Right atrium auricular region (tissue), 2 donors: Measurements from ENCODE around the gene SGSH. TPM values are rescaled to one million over a fixed set of nuclear protein-coding genes. Genes with fewer than 3 reads are reported as not detected.

Source experiments
- DNase-seq: peaks from one replicate; pipeline ENCODE4 v3.0.0-alpha.2; 2019; ENCODE audit warnings: low spot score
- H3K27ac ChIP-seq, 2 donors: fragments of 200-600 bp; sonication (generic); 1 replicate in 1 of 2; 2 replicates in 1 of 2; pipeline ENCODE4 v1.5.1; 2016 to 2019
- H3K27me3 ChIP-seq, 2 donors: fragments of 200-600 bp; sonication (generic); one replicate each; pipeline versions ENCODE4 v1.5.1 to v1.6.0; 2017 to 2019
- H3K36me3 ChIP-seq: fragments of 200-600 bp; sonication (generic); one replicate; pipeline ENCODE4 v1.5.1; 2016
- H3K4me1 ChIP-seq, 2 donors: fragments of 200-600 bp; sonication (generic); one replicate each; pipeline versions ENCODE4 v1.5.1 to v1.6.0; 2017 to 2019
- H3K4me3 ChIP-seq, 2 donors: fragments of 200-600 bp; sonication (generic); 1 replicate in 1 of 2; 2 replicates in 1 of 2; pipeline ENCODE4 v1.5.1; 2017 to 2019; ENCODE audit warnings: mild to moderate bottlenecking in 1 of 2, moderate library complexity in 1 of 2
- H3K9me3 ChIP-seq, 2 donors: fragments of 200-600 bp; sonication (generic); one replicate each; pipeline ENCODE4 v1.5.1; 2019
- CTCF ChIP-seq, 2 donors: fragments of 200-600 bp; sonication (generic); IDR thresholded peaks; one replicate each; pipeline ENCODE4 v1.5.1; 2019; ENCODE audit warnings: antibody characterized with exemption in 2 of 2
- total RNA-seq, 2 donors: library from RNA; depleted of rRNA; stranded (reverse); fragments of >200 nt; gene quantifications; one replicate each; pipeline ENCODE4 v1.1.0, GENCODE V29; 2016

The SGSH gene
- total RNA-seq, 2 donors from 2014 or later, result 10.6 to 13.7 TPM

GRCh38 chr17:80209765-80210164 lies 10.4 kb downstream of the SGSH start:
- H3K27me3 ChIP-seq, result no peaks in the 10 kb centered on the region
- H3K27ac ChIP-seq, result no peak overlapping the region
- H3K36me3 ChIP-seq, result peaks cover 34% of the 10 kb centered on the region
- no peak for DNase-seq
- H3K4me1 ChIP-seq, result no peaks in the 10 kb centered on the region
- H3K4me3 ChIP-seq, result no peak overlapping the region
- no peaks in the 10 kb centered on the region for H3K9me3 ChIP-seq
- TF ChIP-seq CTCF (IDR thresholded peaks at IDR 0.05), result no peak

GRCh38 chr17:80208050-80208449 lies 12.1 kb downstream of the SGSH start:
- H3K4me3 ChIP-seq, result no peak overlapping the region
- no peaks in the 10 kb centered on the region for H3K27me3 ChIP-seq
- no peak overlapping the region for H3K27ac ChIP-seq
- H3K36me3 ChIP-seq, result peaks cover 24% of the 10 kb centered on the region
- no peaks in the 10 kb centered on the region for H3K9me3 ChIP-seq
- no peak for TF ChIP-seq CTCF (IDR thresholded peaks at IDR 0.05)
- H3K4me1 ChIP-seq, result no peaks in the 10 kb centered on the region
- no peak for DNase-seq

GRCh38 chr17:80205811-80206210 lies 14.3 kb downstream of the SGSH start:
- Histone ChIP-seq H3K4me1 (no peaks in the 10 kb centered on the region), H3K9me3 (no peaks in the 10 kb centered on the region), H3K27ac (no peak overlapping the region), H3K27me3 (no peaks in the 10 kb centered on the region), H3K36me3 (peaks cover 10% of the 10 kb centered on the region), H3K4me3 (no peak overlapping the region)
- no peak for TF ChIP-seq CTCF (IDR thresholded peaks at IDR 0.05)
- DNase-seq, result no peak

- Histone ChIP-seq H3K9me3 (no peaks in the 10 kb centered on the region), H3K36me3 (peaks cover under 1% of the 10 kb centered on the region), H3K27me3 (no peaks in the 10 kb centered on the region), H3K27ac (no peak overlapping the region), H3K4me3 (no peak overlapping the region), H3K4me1 (no peaks in the 10 kb centered on the region)
- DNase-seq, result no peak
- TF ChIP-seq CTCF (IDR thresholded peaks at IDR 0.05), result no peak
Measured at GRCh38 chr17:80204626-80205468, 15.3 kb downstream of the SGSH start.

- no peaks in the 10 kb centered on the region for H3K9me3 ChIP-seq
- H3K36me3 ChIP-seq, result no peaks in the 10 kb centered on the region
- H3K27me3 ChIP-seq, result no peaks in the 10 kb centered on the region
- H3K27ac ChIP-seq, result no peak overlapping the region
- no peak for DNase-seq
- H3K4me3 ChIP-seq, result no peak overlapping the region
- TF ChIP-seq CTCF (IDR thresholded peaks at IDR 0.05), result no peak
- H3K4me1 ChIP-seq, result no peaks in the 10 kb centered on the region
Measured at GRCh38 chr17:80203471-80203963, 16.6 kb downstream of the SGSH start.
